ENCODE results near the gene CRNN. TPM values are rescaled to one million over a fixed set of nuclear protein-coding genes. Genes with fewer than 3 reads are reported as not detected.

Gene CRNN
- total and polyA plus RNA-seq, 9 donors = 0.46 TPM; not detected in 8

- intact Hi-C loops (cut with DNase I) = no loop called here
- no peaks in the 10 kb centered on the region for H3K4me1 ChIP-seq (ENCODE audit: insufficient read depth)
These were observed 26.8 kb upstream of the CRNN start for GRCh38 chr1:152440635-152441471.

GRCh38 chr1:152436593-152437496 lies 22.8 kb upstream of the CRNN start:
- no peaks in the 10 kb centered on the region for H3K36me3 ChIP-seq
- DNase-seq = no peak
- H3K9me3 ChIP-seq = no peaks in the 10 kb centered on the region
- TF ChIP-seq, protein P1, sequence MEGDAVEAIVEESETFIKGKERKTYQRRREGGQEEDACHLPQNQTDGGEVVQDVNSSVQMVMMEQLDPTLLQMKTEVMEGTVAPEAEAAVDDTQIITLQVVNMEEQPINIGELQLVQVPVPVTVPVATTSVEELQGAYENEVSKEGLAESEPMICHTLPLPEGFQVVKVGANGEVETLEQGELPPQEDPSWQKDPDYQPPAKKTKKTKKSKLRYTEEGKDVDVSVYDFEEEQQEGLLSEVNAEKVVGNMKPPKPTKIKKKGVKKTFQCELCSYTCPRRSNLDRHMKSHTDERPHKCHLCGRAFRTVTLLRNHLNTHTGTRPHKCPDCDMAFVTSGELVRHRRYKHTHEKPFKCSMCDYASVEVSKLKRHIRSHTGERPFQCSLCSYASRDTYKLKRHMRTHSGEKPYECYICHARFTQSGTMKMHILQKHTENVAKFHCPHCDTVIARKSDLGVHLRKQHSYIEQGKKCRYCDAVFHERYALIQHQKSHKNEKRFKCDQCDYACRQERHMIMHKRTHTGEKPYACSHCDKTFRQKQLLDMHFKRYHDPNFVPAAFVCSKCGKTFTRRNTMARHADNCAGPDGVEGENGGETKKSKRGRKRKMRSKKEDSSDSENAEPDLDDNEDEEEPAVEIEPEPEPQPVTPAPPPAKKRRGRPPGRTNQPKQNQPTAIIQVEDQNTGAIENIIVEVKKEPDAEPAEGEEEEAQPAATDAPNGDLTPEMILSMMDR (IDR thresholded peaks at IDR 0.05) = no peak
- TF ChIP-seq EP300 (IDR thresholded peaks at IDR 0.05) (no peak), POLR2A (IDR thresholded peaks at IDR 0.05) (no peak)
- H3K27me3 ChIP-seq = no peaks in the 10 kb centered on the region
- no peak overlapping the region for H3K4me3 ChIP-seq
- H3K27ac ChIP-seq = no peak overlapping the region
- no peaks in the 10 kb centered on the region for H3K4me1 ChIP-seq (ENCODE audit: insufficient read depth)
- intact Hi-C loops (cut with DNase I) = no loop called here
- WGBS, 3 donors = 69 to 76% (median 75%) methylated on average over 2 of the region's 2 CpGs

More at GRCh38 chr1:152440635-152441471, 26.8 kb upstream of the CRNN start:
- TF ChIP-seq, protein P1 (IDR thresholded peaks at IDR 0.05) = peak in 2 of 3 donors; percentile 16 to 20
- TF ChIP-seq EP300 (IDR thresholded peaks at IDR 0.05) (no peak), POLR2A (IDR thresholded peaks at IDR 0.05) (no peak)
- H3K4me3 ChIP-seq = no peak overlapping the region
- no peak overlapping the region for H3K27ac ChIP-seq
- H3K36me3 ChIP-seq = no peaks in the 10 kb centered on the region
- no peaks in the 10 kb centered on the region for H3K9me3 ChIP-seq
- peak; percentile 21 to 45 (median 41) for DNase-seq
- 41 to 42% (median 41%) methylated on average over 17 of the region's 17 CpGs for WGBS, 3 donors
- H3K27me3 ChIP-seq = no peaks in the 10 kb centered on the region

GRCh38 chr1:152427458-152427857 lies 13.4 kb upstream of the CRNN start:
- H3K9me3 ChIP-seq = no peaks in the 10 kb centered on the region
- no peaks in the 10 kb centered on the region for H3K36me3 ChIP-seq
- TF ChIP-seq EP300 (IDR thresholded peaks at IDR 0.05) (no peak), POLR2A (IDR thresholded peaks at IDR 0.05) (no peak)
- TF ChIP-seq, protein P1 (IDR thresholded peaks at IDR 0.05) = no peak
- intact Hi-C loops (cut with DNase I) = no loop called here
- no peak for DNase-seq
- H3K4me1 ChIP-seq (ENCODE audit: insufficient read depth) = no peaks in the 10 kb centered on the region
- no peaks in the 10 kb centered on the region for H3K27me3 ChIP-seq
- no peak overlapping the region for H3K4me3 ChIP-seq
- 43 to 69% (median 55%) methylated on average over 3 of the region's 3 CpGs for WGBS, 3 donors
- H3K27ac ChIP-seq = no peak overlapping the region

- DNase-seq = no peak
- Histone ChIP-seq H3K27me3 (no peaks in the 10 kb centered on the region), H3K9me3 (no peaks in the 10 kb centered on the region), H3K27ac (no peak overlapping the region), H3K4me3 (no peak overlapping the region), H3K36me3 (no peaks in the 10 kb centered on the region), H3K4me1 (ENCODE audit: insufficient read depth) (no peaks in the 10 kb centered on the region)
- intact Hi-C loops (cut with DNase I) = no loop called here
- TF ChIP-seq POLR2A (IDR thresholded peaks at IDR 0.05) = no peak
- no peak for TF ChIP-seq EP300 (IDR thresholded peaks at IDR 0.05)
These were observed 12.7 kb upstream of the CRNN start for GRCh38 chr1:152426731-152427130.

All from ovary (tissue), 9 donors.